H1 (cell line): ENCODE measurements around the gene DEFB112. TPM values are rescaled to one million over a fixed set of nuclear protein-coding genes. Genes with fewer than 3 reads are reported as not detected.

Experiments
- CTCF ChIA-PET: fragments of 300-600 bp; sonication (Branson Sonifier 250); formaldehyde crosslinking; loops from one replicate; lab custom pipeline; 2021; ENCODE audit not compliant: partially characterized antibody; lab: Charles Lee
- POLR2A ChIA-PET: fragments of 300-600 bp; sonication (Branson Sonifier 250); formaldehyde crosslinking; loops from one replicate; lab custom pipeline; 2021; ENCODE audit warnings: inconsistent platforms; ENCODE audit not compliant: partially characterized antibody; lab: Charles Lee
- DNase-seq, 2 experiments: peaks; one replicate each; pipeline versions ENCODE4 v3.0.0 to v3.0.0-alpha.2; 2010 to 2022; ENCODE audit warnings: low spot score in 2 of 2, low read depth in 1 of 2, mixed read lengths in 1 of 2
- FAIRE-seq: peaks from 2 replicates; lab custom pipeline; 2011; peaks lifted over from hg19 to GRCh38; lab: Jason Lieb, UNC
- H2AFZ ChIP-seq: 2 replicates; pipeline ENCODE4 v1.8.1; 2012; ENCODE audit warnings: low read length, inconsistent platforms
- H2AK5ac ChIP-seq: 2 replicates; pipeline ENCODE4 v1.6.1; 2013; ENCODE audit warnings: low read depth, low read length
- H2BK120ac ChIP-seq: replicated peaks from 2 replicates; pipeline ENCODE3; 2013; ENCODE audit warnings: low read depth, low read length, inconsistent platforms
- H2BK12ac ChIP-seq: 2 replicates; pipeline ENCODE4 v1.6.1; 2013; ENCODE audit warnings: low read depth, low read length
- H2BK15ac ChIP-seq: 2 replicates; pipeline ENCODE4 v1.6.1; 2013; ENCODE audit warnings: low read length
- H2BK20ac ChIP-seq: 2 replicates; pipeline ENCODE4 v1.6.1; 2013; ENCODE audit warnings: low read length
- H2BK5ac ChIP-seq: 2 replicates; pipeline ENCODE4 v1.6.1; 2013; ENCODE audit warnings: low read depth, low read length
- H3K14ac ChIP-seq: 2 replicates; pipeline ENCODE4 v1.6.1; 2013; ENCODE audit warnings: inconsistent platforms; ENCODE audit not compliant: insufficient read length
- H3K18ac ChIP-seq: 2 replicates; pipeline ENCODE4 v1.6.1; 2013; ENCODE audit warnings: low read length; ENCODE audit errors: extremely low read depth
- H3K23ac ChIP-seq: 2 replicates; pipeline ENCODE4 v1.6.1; 2013; ENCODE audit warnings: inconsistent platforms; ENCODE audit not compliant: insufficient read length
- H3K23me2 ChIP-seq: 2 replicates; pipeline ENCODE4 v1.6.1; 2013; ENCODE audit warnings: low read depth, low read length
- H3K27ac ChIP-seq: 2 replicates; pipeline ENCODE4 v1.6.1; 2011; ENCODE audit warnings: low read depth, low read length, inconsistent platforms
- H3K27me3 ChIP-seq, 4 experiments: replicated peaks in 1 of 4; 1 replicate in 1 of 4; 2 replicates in 3 of 4; pipeline versions ENCODE4 v1.6.1 to v1.8.1; 2011 to 2013; ENCODE audit warnings: low read length in 3 of 4, mild to moderate bottlenecking in 3 of 4, inconsistent platforms in 2 of 4, mixed read lengths in 2 of 4, moderate library complexity in 1 of 4; ENCODE audit not compliant: control insufficient read depth in 3 of 4, insufficient read depth in 3 of 4; ENCODE audit errors: extremely low read depth in 1 of 4
- H3K36me3 ChIP-seq, 4 experiments: 2 replicates each; pipeline versions ENCODE4 v1.6.1 to v1.8.1; 2011 to 2013; ENCODE audit warnings: mild to moderate bottlenecking in 4 of 4, low read length in 3 of 4, moderate library complexity in 2 of 4, control low read depth in 1 of 4, inconsistent platforms in 1 of 4; ENCODE audit not compliant: insufficient read depth in 4 of 4, control insufficient read depth in 2 of 4
- H3K4ac ChIP-seq: replicated peaks from 2 replicates; pipeline ENCODE3; 2013; ENCODE audit warnings: low read length, low read depth, mixed read lengths, inconsistent platforms; ENCODE audit not compliant: insufficient read length
- H3K4me1 ChIP-seq, 4 experiments: replicated peaks in 1 of 4; 1 replicate in 1 of 4; 2 replicates in 3 of 4; pipeline versions ENCODE4 v1.6.1 to v1.8.1; 2011 to 2013; ENCODE audit warnings: low read length in 3 of 4, inconsistent platforms in 2 of 4, mixed read lengths in 1 of 4; ENCODE audit not compliant: insufficient read depth in 4 of 4, control insufficient read depth in 3 of 4
- H3K4me2 ChIP-seq, 2 experiments: 2 replicates each; pipeline versions ENCODE4 v1.6.1 to v1.8.1; 2011 to 2013; ENCODE audit warnings: low read depth in 2 of 2, low read length in 2 of 2, control low read depth in 1 of 2, inconsistent platforms in 1 of 2, mild to moderate bottlenecking in 1 of 2; ENCODE audit not compliant: insufficient read depth in 1 of 2
- H3K4me3 ChIP-seq, 4 experiments: fragments of 200-600, 300-600 bp in 1 of 4; sonication (generic), shearing (Covaris generic), sonication (Bioruptor Twin) in 1 of 4; 2 replicates each; pipeline versions ENCODE4 v1.5.1 to v1.8.1; 2011 to 2016; ENCODE audit warnings: low read length in 4 of 4, low read depth in 3 of 4, control low read depth in 2 of 4, inconsistent platforms in 2 of 4, mild to moderate bottlenecking in 2 of 4, mixed read lengths in 1 of 4, moderate library complexity in 1 of 4; ENCODE audit not compliant: insufficient read depth in 2 of 4; ENCODE audit errors: extremely low read depth in 1 of 4
- H3K56ac ChIP-seq: replicated peaks from 2 replicates; pipeline ENCODE3; 2013; ENCODE audit warnings: low read depth, mild to moderate bottlenecking, mixed read lengths, low read length, inconsistent platforms; ENCODE audit not compliant: insufficient read length
- H3K79me1 ChIP-seq: 2 replicates; pipeline ENCODE4 v1.6.1; 2013; ENCODE audit warnings: low read depth, low read length, control low read depth
- H3K79me2 ChIP-seq, 2 experiments: 2 replicates each; pipeline versions ENCODE4 v1.6.1 to v1.8.1; 2012 to 2013; ENCODE audit warnings: low read length in 2 of 2, mild to moderate bottlenecking in 2 of 2, inconsistent platforms in 1 of 2; ENCODE audit not compliant: insufficient read depth in 2 of 2, control insufficient read depth in 1 of 2
- H3K9ac ChIP-seq, 4 experiments: replicated peaks in 1 of 4; 1 replicate in 1 of 4; 2 replicates in 3 of 4; pipeline versions ENCODE4 v1.6.1 to v1.8.1; 2011 to 2013; ENCODE audit warnings: low read depth in 3 of 4, low read length in 3 of 4, control low read depth in 2 of 4, mild to moderate bottlenecking in 2 of 4, moderate library complexity in 2 of 4, inconsistent platforms in 1 of 4; ENCODE audit errors: extremely low read depth in 1 of 4
- H3K9me3 ChIP-seq, 2 experiments: 2 replicates each; pipeline versions ENCODE4 v1.6.1 to v1.8.1; 2012 to 2013; ENCODE audit warnings: mild to moderate bottlenecking in 2 of 2, moderate library complexity in 2 of 2, control low read depth in 1 of 2, inconsistent platforms in 1 of 2, low read depth in 1 of 2, low read length in 1 of 2, mixed read lengths in 1 of 2; ENCODE audit not compliant: insufficient read depth in 2 of 2
- H4K20me1 ChIP-seq, 2 experiments: replicated peaks in 1 of 2; 2 replicates each; pipeline versions ENCODE3 to v1.8.1; 2011 to 2013; ENCODE audit warnings: inconsistent platforms in 2 of 2, low read length in 2 of 2, mild to moderate bottlenecking in 1 of 2; ENCODE audit not compliant: insufficient read depth in 2 of 2, control insufficient read depth in 1 of 2
- H4K5ac ChIP-seq: 2 replicates; pipeline ENCODE4 v1.6.1; 2013; ENCODE audit warnings: low read length, low read depth, mixed read lengths, inconsistent platforms; ENCODE audit not compliant: insufficient read length
- H4K8ac ChIP-seq: 2 replicates; pipeline ENCODE4 v1.8.0; 2013; ENCODE audit warnings: mild to moderate bottlenecking, moderate library complexity, low read length, inconsistent platforms; ENCODE audit not compliant: insufficient read depth; ENCODE audit errors: extremely low read depth
- H4K91ac ChIP-seq: replicated peaks from 2 replicates; pipeline ENCODE3; 2013; ENCODE audit warnings: low read length, mixed read lengths, inconsistent platforms; ENCODE audit not compliant: insufficient read length
- CTCF ChIP-seq, 3 experiments: IDR thresholded peaks; 1 replicate in 2 of 3; 2 replicates in 1 of 3; pipeline versions ENCODE4 v1.5.1 to v1.6.1; 2011; ENCODE audit warnings: low read length in 3 of 3, mild to moderate bottlenecking in 3 of 3, inconsistent platforms in 2 of 3, low read depth in 1 of 3, moderate library complexity in 1 of 3; ENCODE audit not compliant: insufficient read depth in 1 of 3; ENCODE audit errors: control extremely low read depth in 1 of 3
- RAD21 ChIP-seq, 2 experiments: IDR thresholded peaks in 1 of 2; conservative IDR thresholded peaks in 1 of 2; 2 replicates each; pipeline ENCODE4 v1.6.1; 2011; ENCODE audit warnings: low read depth in 2 of 2, low read length in 2 of 2, improper control_type of control experiment in 1 of 2, inconsistent platforms in 1 of 2, mild to moderate bottlenecking in 1 of 2, moderate library complexity in 1 of 2
- RBBP5 ChIP-seq: IDR thresholded peaks from 2 replicates; pipeline ENCODE4 v1.7.1; 2012; ENCODE audit warnings: low read depth, mild to moderate bottlenecking, inconsistent platforms, low read length, moderate library complexity, borderline replicate concordance
- RNF2 ChIP-seq: fragments of 200-900, 300-1000 bp; sonication (generic); IDR thresholded peaks from 2 replicates; pipeline ENCODE4 v1.7.1; 2016; ENCODE audit warnings: borderline replicate concordance, low read depth, mild to moderate bottlenecking, antibody characterized with exemption, low read length; ENCODE audit not compliant: poor library complexity, severe bottlenecking; ENCODE audit errors: missing control alignments
- ZNF274 ChIP-seq: IDR thresholded peaks from 2 replicates; pipeline ENCODE4 v1.7.0; 2012; ENCODE audit warnings: low read length, borderline replicate concordance; ENCODE audit errors: extremely low read depth
- WGBS, 2 experiments: shearing (Covaris generic) in 1 of 2; methylation state at CpG; one replicate each; pipeline versions ENCODE4 v1.1.6 to v1.1.7; 2013 to 2015; ENCODE audit warnings: low lambda C conversion rate in 2 of 2, mixed read lengths in 2 of 2, inconsistent platforms in 1 of 2, low coverage in 1 of 2, missing lambda C conversion rate in 1 of 2; ENCODE audit not compliant: insufficient replicate concordance in 2 of 2, insufficient coverage in 1 of 2, insufficient read length in 1 of 2; ENCODE audit errors: extremely low coverage in 1 of 2, missing lambda C conversion rate in 1 of 2; 5-methylcytosine and 5-hydroxymethylcytosine counted together
- polyA plus RNA-seq, 7 experiments: library from polyadenylated mRNA; depleted of rRNA in 3 of 7; stranded (reverse) in 5 of 7; unstranded in 2 of 7; fragments of >200 nt in 5 of 7; fragments of 200-250 nt in 2 of 7; gene quantifications; 1 replicate in 5 of 7; 2 replicates in 1 of 7; 4 replicates in 1 of 7; pipeline versions ENCODE4 v1.2.1 to v1.2.3, GENCODE V29; 2011 to 2013; ENCODE audit warnings: missing spikeins in 2 of 7, mixed read lengths in 2 of 7
- total RNA-seq: library from RNA; stranded (reverse); fragmentation: NEBNext Ultra II Directional; extraction: Animal tissue kit (Norgen Biotek cat#: 25700); gene quantifications from 2 replicates; pipeline ENCODE4 v1.2.1, GENCODE V29; 2021
- TF ChIP-seq, protein P1 (sequence below): IDR thresholded peaks from 2 replicates; pipeline ENCODE4 v1.6.1; 2012; ENCODE audit warnings: low read length, inconsistent platforms

The DEFB112 gene
- total and polyA plus RNA-seq, 2 of the 8 experiments (the other 6 are each of a cell fraction or from before 2014, with no cell fraction given): not detected

DNA sequence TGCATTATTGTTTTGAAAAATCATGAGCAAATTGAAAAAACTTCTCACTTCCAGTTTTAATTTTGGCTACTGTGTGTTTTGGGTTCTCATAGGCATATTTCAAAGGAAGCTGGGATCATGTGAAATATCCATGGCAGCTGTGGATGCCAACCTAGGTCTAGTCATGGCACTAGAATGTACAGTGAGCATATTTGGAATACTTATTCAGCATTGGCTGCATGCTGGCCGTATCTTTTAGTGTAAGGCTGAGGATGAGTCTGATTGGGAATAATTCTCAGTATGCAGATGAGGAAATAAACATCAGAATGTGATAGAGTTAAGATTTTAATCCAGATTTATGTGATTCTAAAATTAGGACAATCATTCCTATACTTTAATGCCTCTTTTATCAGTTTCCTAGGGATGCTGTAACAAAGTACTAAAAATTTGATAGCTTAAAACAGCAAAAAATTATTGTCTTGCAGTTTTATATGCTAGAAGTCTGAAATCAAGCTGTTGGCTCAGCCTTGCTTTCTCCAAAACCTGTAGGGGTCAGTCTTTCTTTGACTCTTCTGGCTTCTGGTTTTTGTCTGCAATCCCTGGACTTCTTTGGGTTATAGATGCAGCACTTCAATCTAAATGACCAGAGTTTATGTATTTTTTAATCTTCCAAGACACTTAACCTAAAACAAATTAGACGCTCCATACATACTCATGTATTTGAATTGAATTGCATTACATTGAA is 37.7 kb upstream of the DEFB112 start:
- POLR2A ChIA-PET: no interaction called here
- FAIRE-seq (no peak), DNase-seq (no peak)
- Histone ChIP-seq H2AFZ (no peak overlapping the region), H3K4me2 (no peak overlapping the region), H3K4me1 (no peaks in the 10 kb centered on the region), H2BK5ac (no peak overlapping the region), H3K79me1 (no peaks in the 10 kb centered on the region), H3K9ac (no peak overlapping the region), H3K27ac (no peak overlapping the region), H3K56ac (no peak overlapping the region), H3K4me3 (no peak overlapping the region), H2BK12ac (no peak overlapping the region), H3K23ac (no peak overlapping the region), H3K36me3 (no peaks in the 10 kb centered on the region), H4K5ac (no peak overlapping the region), H3K27me3 (no peaks in the 10 kb centered on the region), H3K79me2 (no peaks in the 10 kb centered on the region), H3K23me2 (no peaks in the 10 kb centered on the region), H4K20me1 (no peaks in the 10 kb centered on the region), H4K91ac (no peak overlapping the region), H2BK15ac (no peak overlapping the region), H4K8ac (no peak overlapping the region), H3K9me3 (no peaks in the 10 kb centered on the region), H3K14ac (no peak overlapping the region), H2BK120ac (no peak overlapping the region), H3K18ac (no peak overlapping the region), H2BK20ac (no peak overlapping the region), H3K4ac (no peak overlapping the region), H2AK5ac (no peak overlapping the region)
- 46% methylated on average over 2 of the region's 2 CpGs; no CpG with 5 or more reads in 1 of the 2 experiments for WGBS, 2 experiments
- CTCF ChIA-PET: interaction anchor here (0.5 to 3.8 kb wide), 11 partner anchors 8 to 1298 kb away, joined by 3 to 12 read pairs (median 4); partner anchors contain the start of gene DEFB112
- TF ChIP-seq CTCF (IDR thresholded peaks at IDR 0.05; ENCODE audit: control extremely low read depth in 1 of 3, insufficient read depth in 1 of 3, low read depth in 1 of 3, low read length in 3 of 3) (peak in 1 of 3 experiments; percentile 33; a peak in 2 of 4 replicates), ZNF274 (no peak), RAD21 (IDR thresholded peaks at IDR 0.05 in 1 of 2, conservative IDR thresholded peaks at IDR 0.05 in 1 of 2; ENCODE audit: low read depth in 2 of 2, low read length in 2 of 2) (peak in 1 of 2 experiments; percentile 32; a peak in 2 of 4 replicates), RNF2 (no peak), RBBP5 (no peak)
- TF ChIP-seq, protein P1, sequence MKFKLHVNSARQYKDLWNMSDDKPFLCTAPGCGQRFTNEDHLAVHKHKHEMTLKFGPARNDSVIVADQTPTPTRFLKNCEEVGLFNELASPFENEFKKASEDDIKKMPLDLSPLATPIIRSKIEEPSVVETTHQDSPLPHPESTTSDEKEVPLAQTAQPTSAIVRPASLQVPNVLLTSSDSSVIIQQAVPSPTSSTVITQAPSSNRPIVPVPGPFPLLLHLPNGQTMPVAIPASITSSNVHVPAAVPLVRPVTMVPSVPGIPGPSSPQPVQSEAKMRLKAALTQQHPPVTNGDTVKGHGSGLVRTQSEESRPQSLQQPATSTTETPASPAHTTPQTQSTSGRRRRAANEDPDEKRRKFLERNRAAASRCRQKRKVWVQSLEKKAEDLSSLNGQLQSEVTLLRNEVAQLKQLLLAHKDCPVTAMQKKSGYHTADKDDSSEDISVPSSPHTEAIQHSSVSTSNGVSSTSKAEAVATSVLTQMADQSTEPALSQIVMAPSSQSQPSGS: no peak
